Spleen (tissue), 7 donors: ENCODE data around the gene SMG6.

Experiments
- CTCF ChIP-seq, 11 experiments: fragments of 200-600 bp in 7 of 11; fragments of 450-650 bp in 4 of 11; sonication (generic) in 4 of 11; IDR thresholded peaks in 8 of 11; conservative IDR thresholded peaks in 3 of 11; 1 replicate in 7 of 11; 2 replicates in 4 of 11; pipeline versions ENCODE4 v1.4.0 to v1.8.0; 2016 to 2021; ENCODE audit warnings: antibody characterized with exemption in 11 of 11, inconsistent platforms in 4 of 11, mild to moderate bottlenecking in 1 of 11
- POLR2A ChIP-seq, 3 donors: fragments of 450-650 bp; IDR thresholded peaks; one replicate each; pipeline ENCODE4 v1.5.1; 2017; ENCODE audit warnings: antibody characterized with exemption in 3 of 3, mild to moderate bottlenecking in 1 of 3
- POLR2AphosphoS5 ChIP-seq, 3 donors: sonication (generic); formaldehyde crosslinking; IDR thresholded peaks; one replicate each; pipeline ENCODE4 v1.5.1; 2017; ENCODE audit warnings: antibody characterized with exemption in 3 of 3
- donor health status: DM: no; HTN: no; CAD: no; lungs with moderate emphysema.
- donor health status: DM: no; HTN: no; CAD: no.
- donor health status: DM: no; HTN: no; CAD: no.

GRCh38 chr17:2282297-2282873 lies 21.2 kb downstream of the SMG6 start:
- TF ChIP-seq CTCF (IDR thresholded peaks at IDR 0.05 in 8 of 11, conservative IDR thresholded peaks at IDR 0.05 in 3 of 11) (peak; percentile 41 to 83 (median 70)), POLR2AphosphoS5 (IDR thresholded peaks at IDR 0.05) (no peak), POLR2A (IDR thresholded peaks at IDR 0.05) (no peak)
